PC-9 (cell line): Measurements from ENCODE around the gene MUC22.

Experiments
- CTCF ChIP-seq: fragments of 200-600 bp; sonication (generic); conservative IDR thresholded peaks from 2 replicates; pipeline ENCODE4 v1.6.1; 2017; ENCODE audit warnings: mixed run types, antibody characterized with exemption, mild to moderate bottlenecking, moderate library complexity
- EZH2 ChIP-seq: fragments of 200-600 bp; sonication (generic); IDR thresholded peaks from 2 replicates; pipeline ENCODE4 v1.8.0; 2017; ENCODE audit warnings: antibody characterized with exemption, low read depth

GRCh38 chr6:31001281-31001888 is 8.9 kb upstream of the MUC22 start:
- TF ChIP-seq CTCF = no peak
- no peak for TF ChIP-seq EZH2
